ENCODE measurements around the gene PPT2.

DNA sequence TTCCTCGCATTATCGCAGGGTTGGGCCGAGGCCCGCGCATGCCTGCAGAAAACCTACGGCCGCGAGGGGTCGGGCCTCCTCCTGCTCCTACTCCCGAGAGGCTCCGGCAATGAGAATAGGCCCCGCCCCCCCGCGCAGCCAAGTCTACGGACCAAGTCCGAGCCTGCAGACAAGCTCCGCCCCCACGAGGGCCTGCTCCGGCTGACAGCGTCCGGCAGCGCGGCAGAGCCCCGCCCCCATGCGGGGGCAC is 41.6 kb downstream of the PPT2 start:
- TF ChIP-seq POLR2AphosphoS5 (IDR thresholded peaks at IDR 0.05; ENCODE audit: low read depth), result no peak
- TF ChIP-seq, protein P1, sequence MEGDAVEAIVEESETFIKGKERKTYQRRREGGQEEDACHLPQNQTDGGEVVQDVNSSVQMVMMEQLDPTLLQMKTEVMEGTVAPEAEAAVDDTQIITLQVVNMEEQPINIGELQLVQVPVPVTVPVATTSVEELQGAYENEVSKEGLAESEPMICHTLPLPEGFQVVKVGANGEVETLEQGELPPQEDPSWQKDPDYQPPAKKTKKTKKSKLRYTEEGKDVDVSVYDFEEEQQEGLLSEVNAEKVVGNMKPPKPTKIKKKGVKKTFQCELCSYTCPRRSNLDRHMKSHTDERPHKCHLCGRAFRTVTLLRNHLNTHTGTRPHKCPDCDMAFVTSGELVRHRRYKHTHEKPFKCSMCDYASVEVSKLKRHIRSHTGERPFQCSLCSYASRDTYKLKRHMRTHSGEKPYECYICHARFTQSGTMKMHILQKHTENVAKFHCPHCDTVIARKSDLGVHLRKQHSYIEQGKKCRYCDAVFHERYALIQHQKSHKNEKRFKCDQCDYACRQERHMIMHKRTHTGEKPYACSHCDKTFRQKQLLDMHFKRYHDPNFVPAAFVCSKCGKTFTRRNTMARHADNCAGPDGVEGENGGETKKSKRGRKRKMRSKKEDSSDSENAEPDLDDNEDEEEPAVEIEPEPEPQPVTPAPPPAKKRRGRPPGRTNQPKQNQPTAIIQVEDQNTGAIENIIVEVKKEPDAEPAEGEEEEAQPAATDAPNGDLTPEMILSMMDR (IDR thresholded peaks at IDR 0.05; ENCODE audit: insufficient read depth, low read length), result no peak
- TF ChIP-seq, protein P2, sequence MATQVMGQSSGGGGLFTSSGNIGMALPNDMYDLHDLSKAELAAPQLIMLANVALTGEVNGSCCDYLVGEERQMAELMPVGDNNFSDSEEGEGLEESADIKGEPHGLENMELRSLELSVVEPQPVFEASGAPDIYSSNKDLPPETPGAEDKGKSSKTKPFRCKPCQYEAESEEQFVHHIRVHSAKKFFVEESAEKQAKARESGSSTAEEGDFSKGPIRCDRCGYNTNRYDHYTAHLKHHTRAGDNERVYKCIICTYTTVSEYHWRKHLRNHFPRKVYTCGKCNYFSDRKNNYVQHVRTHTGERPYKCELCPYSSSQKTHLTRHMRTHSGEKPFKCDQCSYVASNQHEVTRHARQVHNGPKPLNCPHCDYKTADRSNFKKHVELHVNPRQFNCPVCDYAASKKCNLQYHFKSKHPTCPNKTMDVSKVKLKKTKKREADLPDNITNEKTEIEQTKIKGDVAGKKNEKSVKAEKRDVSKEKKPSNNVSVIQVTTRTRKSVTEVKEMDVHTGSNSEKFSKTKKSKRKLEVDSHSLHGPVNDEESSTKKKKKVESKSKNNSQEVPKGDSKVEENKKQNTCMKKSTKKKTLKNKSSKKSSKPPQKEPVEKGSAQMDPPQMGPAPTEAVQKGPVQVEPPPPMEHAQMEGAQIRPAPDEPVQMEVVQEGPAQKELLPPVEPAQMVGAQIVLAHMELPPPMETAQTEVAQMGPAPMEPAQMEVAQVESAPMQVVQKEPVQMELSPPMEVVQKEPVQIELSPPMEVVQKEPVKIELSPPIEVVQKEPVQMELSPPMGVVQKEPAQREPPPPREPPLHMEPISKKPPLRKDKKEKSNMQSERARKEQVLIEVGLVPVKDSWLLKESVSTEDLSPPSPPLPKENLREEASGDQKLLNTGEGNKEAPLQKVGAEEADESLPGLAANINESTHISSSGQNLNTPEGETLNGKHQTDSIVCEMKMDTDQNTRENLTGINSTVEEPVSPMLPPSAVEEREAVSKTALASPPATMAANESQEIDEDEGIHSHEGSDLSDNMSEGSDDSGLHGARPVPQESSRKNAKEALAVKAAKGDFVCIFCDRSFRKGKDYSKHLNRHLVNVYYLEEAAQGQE (IDR thresholded peaks at IDR 0.05; ENCODE audit: insufficient replicate concordance, low read depth), result no peak
- TF ChIP-seq GABPA (IDR thresholded peaks at IDR 0.05; ENCODE audit: low read depth), result no peak
